HG03159 (cell line): ENCODE measurements around the gene HLX.

Experiments
- ATAC-seq: cut with Tn5 transposase; IDR thresholded peaks from one replicate; pipeline ENCODE4 v1.9.1; 2021; ENCODE audit warnings: mild to moderate bottlenecking, moderate library complexity; ENCODE audit not compliant: unreplicated experiment

HLX gene

GRCh38 chr1:220895412-220895946 lies 16.2 kb downstream of the HLX start:
- no peak for ATAC-seq

- no peak for ATAC-seq
These were observed 16.8 kb downstream of the HLX start for GRCh38 chr1:220896092-220896491.

DNA sequence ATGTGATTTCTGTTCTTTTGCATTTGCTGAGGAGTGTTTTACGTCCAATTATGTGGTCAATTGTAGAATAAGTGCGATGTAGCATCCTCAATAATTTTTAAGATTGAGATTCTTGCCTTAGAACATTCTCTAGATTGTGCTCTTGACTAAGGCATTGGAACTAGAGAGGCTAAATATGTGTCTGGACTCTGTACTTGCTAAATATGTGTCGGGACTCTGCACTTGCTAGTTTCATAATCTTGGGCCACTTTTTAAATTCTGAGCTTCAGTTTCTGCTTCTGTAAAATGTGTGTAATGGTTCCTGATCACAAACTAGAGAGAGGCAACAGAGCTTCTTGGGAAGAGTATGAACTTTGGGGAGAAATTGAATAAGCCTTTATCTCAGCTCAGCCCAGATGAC lies 21.6 kb downstream of the HLX start:
- no peak for ATAC-seq

- no peak for ATAC-seq
These were observed 22.6 kb downstream of the HLX start for GRCh38 chr1:220901881-220902280.

GRCh38 chr1:220902916-220903315 lies 23.7 kb downstream of the HLX start:
- no peak for ATAC-seq

- ATAC-seq, result no peak
These were observed 25.6 kb downstream of the HLX start for GRCh38 chr1:220904876-220905275.

- ATAC-seq, result no peak
These were observed 26.7 kb downstream of the HLX start for GRCh38 chr1:220905650-220906560.

- ATAC-seq, result no peak
These were observed 27.5 kb downstream of the HLX start for GRCh38 chr1:220906561-220907334.

- no peak for ATAC-seq
These were observed 29.5 kb downstream of the HLX start for GRCh38 chr1:220908757-220909156.

- ATAC-seq, result no peak
These were observed 30.8 kb downstream of the HLX start for GRCh38 chr1:220910021-220910420.

DNA sequence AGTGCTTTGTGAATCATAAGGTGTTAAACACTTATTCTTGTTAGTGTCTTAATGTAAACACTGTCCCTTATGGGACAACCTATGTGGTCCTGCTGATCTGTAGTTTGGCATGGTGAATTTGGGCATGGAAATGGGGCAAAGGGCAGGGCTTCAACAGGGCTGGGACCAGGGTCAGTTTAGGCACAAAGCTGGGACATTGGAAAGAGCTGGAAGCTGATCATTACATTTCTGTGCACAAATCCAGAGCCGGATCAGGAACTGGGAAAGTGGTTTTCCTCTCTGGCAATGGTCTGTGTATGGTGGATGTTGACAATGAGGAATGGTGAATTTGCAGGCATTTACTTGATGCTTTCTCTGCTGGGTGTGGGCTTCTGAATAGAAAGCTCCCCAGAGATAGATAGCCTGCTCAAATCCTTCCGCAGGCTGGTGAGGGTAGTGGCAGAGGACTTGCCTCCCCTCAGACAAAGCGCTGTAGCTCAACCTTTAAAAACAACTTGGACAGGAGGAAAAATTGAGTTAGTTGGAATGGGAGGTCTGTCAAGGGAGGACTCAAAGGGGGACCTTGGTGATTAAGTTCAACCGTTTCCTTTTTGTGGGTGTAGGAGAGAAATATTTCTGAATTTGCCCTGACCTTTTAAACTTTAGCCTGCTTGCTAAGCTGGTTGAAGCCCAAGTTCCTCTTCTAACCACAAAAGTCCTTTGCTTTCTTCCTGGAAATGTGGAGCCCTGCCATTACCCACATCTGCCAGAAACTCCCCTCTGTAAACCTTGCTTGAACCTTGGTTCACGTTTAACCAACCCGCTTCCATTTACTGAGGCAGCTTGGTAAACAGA lies 35.3 kb downstream of the HLX start:
- ATAC-seq, result no peak

DNA sequence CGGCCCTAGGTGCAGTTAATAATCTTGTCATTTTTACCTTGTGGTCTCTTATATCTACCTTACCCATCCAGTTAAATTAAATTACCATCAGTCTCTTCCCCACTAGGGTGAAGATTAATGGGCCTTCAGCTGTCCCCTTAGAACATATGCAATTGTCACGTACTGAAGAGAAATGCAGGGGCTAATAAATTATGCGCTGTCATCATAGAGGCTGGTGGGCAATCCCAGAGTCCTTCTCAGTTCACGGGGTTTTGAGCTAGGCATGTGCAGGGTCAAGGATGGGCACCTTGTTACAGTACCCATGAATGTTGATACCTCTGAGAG lies 35.8 kb downstream of the HLX start:
- ATAC-seq, result no peak

DNA sequence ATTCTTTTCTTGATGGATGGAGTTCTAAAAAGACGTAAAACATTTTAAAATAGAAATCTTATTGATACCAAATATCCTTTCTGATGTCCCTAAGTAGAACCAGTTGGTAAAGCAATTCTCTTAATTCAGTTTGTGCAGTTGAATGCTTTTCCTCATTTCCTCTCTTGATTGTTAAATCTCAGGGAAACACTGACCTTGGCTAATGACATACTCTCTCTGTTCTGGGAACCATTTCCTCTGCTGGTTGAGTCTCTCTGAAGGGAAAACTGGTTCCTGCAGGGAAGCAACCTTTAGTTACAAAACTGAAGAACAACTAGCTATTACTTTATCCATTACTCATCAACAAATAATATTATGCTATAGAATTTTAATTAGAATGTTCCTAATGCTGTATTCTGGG lies 36.7 kb downstream of the HLX start:
- ATAC-seq, result no peak

- ATAC-seq, result no peak
These were observed 37.9 kb downstream of the HLX start for GRCh38 chr1:220917101-220917500.

DNA sequence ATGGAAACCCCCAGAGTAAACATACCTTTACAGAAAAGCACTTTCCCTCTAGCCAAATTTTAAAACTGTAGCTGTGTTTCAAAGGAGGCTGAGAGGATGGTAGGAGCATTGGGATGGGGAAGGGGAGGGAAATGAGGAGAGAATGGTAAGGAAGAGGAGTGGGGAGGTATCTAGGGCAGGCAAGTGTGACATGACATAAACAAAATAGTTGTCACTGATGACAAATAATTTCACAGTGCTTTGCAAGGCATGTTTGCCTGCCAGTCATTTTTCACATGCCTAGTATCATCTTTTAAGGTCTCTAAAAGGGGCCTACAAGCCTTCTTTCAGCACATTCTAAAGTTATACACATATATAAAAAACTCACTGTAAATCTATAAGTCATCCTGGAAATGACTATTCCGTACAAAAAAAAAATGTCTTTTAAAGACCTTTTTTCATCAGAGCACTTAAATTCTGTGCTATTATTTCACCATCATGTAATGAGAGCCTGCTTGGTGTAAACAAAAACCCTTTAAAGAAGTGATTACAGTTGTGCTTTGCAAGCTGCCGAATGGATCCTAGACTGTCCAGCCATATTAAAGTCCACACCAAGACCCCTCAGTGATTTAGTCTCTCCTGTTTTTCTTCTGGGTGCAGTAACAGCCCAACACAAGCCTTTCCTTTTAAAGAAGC lies 38.4 kb downstream of the HLX start:
- no peak for ATAC-seq

- no peak for ATAC-seq
These were observed 39.2 kb downstream of the HLX start for GRCh38 chr1:220918285-220918951.

- no peak for ATAC-seq
These were observed 41.7 kb downstream of the HLX start for GRCh38 chr1:220920967-220921366.

DNA sequence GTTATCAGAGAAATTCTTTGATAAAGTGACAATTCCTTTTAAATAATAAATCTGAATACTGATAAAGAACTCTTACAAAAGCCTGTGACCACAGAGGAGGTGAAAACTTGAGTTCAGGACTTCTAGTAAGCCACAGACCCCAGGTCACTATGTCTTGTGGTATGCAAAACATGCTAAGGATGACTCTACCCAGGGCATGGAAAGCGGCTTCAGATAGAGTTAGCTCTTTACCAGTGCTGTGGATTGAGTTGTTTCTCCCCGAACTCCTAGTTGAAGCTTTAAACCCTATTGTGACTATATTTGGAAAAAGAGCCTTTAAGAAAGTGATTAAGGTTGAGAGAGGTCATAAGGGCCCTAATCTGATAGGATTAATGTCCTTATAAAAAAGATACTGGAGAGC lies 42.3 kb downstream of the HLX start:
- no peak for ATAC-seq

DNA sequence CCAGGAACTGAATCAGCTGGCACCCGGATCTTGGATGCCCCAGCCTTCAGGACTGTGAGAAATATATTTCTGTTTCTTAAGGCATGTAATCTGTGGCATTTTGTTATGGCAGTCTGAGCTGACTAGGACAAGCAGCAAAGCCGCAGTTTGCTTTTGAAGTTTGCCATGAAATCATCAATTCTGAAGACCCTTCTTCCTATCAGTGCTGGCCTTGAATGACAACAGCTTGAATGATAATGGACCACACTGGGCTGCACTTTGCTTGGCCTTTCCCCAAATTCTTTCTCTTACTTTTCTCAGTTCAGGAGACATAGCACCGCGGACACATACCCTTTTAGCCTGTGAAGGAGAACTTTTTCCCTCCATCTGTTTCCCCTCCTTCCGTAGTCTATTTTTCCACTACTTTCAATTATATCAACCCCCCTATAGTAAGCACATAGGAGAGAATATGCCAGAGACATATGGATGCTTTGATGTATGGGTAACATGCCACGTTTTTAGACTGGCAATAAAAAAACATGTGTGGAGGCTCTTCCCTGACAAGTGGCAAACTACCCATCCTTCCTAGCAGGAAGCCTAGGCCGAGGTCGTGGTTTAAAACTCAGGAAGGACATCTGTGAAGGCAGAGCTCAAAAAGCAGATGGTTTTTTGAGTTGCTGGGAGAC lies 42.9 kb downstream of the HLX start:
- no peak for ATAC-seq
